GM21447 (cell line): ENCODE data around the gene RAMP2.

Experiments
- ATAC-seq: cut with Tn5 transposase; IDR thresholded peaks from one replicate; pipeline ENCODE4 v1.9.1; 2021; ENCODE audit not compliant: unreplicated experiment

The RAMP2 gene

GRCh38 chr17:42791948-42792347 lies 30.9 kb downstream of the RAMP2 start:
- no peak for ATAC-seq

- no peak for ATAC-seq
Measured at GRCh38 chr17:42792545-42792944, 31.5 kb downstream of the RAMP2 start.

GRCh38 chr17:42795061-42795460 lies 34.0 kb downstream of the RAMP2 start:
- no peak for ATAC-seq

GRCh38 chr17:42795465-42795864 lies 34.4 kb downstream of the RAMP2 start:
- no peak for ATAC-seq

- no peak for ATAC-seq
Measured at GRCh38 chr17:42796066-42796758, 35.2 kb downstream of the RAMP2 start.

GRCh38 chr17:42797067-42798007 lies 36.3 kb downstream of the RAMP2 start:
- ATAC-seq, result no peak

GRCh38 chr17:42798011-42798382 lies 37.0 kb downstream of the RAMP2 start:
- ATAC-seq, result no peak

- peak; percentile 85 for ATAC-seq
Measured at GRCh38 chr17:42798383-42799380, 37.7 kb downstream of the RAMP2 start, which contains the start of the genes CNTD1 and COA3. CNTD1 (plus strand) TSS chr17:42798861; CDS start chr17:42799068, 207 bp downstream. COA3 (minus strand) TSS chr17:42798704; CDS start chr17:42798681, 23 bp downstream.

- no peak for ATAC-seq
Measured at GRCh38 chr17:42803074-42803883, 42.3 kb downstream of the RAMP2 start.

GRCh38 chr17:42804918-42805367 lies 43.9 kb downstream of the RAMP2 start:
- no peak for ATAC-seq

- ATAC-seq, result no peak
Measured at GRCh38 chr17:42806249-42806648, 45.2 kb downstream of the RAMP2 start.

- ATAC-seq, result no peak
Measured at GRCh38 chr17:42809250-42809649, 48.2 kb downstream of the RAMP2 start.
